ENCODE measurements around the gene MYLK.

DNA sequence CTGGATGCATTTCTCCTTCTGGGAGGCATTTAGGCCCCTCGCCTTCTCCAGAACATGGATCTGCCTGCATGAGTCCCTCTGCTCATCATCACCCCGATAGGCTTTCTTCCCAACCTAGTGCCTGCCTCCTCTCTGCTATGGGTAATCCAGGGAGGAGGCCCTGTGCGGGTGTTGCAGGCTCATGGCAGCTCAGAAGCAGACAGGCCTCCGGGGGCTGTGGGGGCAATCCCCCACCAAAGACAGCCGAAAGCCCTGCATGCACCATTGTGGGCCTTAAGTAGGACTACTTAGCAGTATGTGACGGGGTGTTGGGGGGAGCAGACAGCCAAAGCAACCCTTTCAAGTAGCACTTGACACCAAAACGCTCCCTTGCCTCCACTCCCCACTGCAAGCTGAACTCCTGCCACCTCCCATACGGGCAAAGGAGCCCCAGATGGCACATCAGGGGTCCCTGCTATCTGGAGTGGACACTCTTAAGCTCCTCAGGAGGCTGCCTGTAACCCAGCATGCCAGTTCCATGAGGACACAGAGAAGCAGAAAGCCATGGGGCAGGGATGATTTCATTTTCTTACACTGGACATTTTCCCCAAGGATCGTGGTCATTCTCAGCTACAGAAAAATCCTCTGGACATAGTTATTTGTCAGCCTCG is 200.5 kb downstream of the MYLK start:
- TF ChIP-seq, protein P1, sequence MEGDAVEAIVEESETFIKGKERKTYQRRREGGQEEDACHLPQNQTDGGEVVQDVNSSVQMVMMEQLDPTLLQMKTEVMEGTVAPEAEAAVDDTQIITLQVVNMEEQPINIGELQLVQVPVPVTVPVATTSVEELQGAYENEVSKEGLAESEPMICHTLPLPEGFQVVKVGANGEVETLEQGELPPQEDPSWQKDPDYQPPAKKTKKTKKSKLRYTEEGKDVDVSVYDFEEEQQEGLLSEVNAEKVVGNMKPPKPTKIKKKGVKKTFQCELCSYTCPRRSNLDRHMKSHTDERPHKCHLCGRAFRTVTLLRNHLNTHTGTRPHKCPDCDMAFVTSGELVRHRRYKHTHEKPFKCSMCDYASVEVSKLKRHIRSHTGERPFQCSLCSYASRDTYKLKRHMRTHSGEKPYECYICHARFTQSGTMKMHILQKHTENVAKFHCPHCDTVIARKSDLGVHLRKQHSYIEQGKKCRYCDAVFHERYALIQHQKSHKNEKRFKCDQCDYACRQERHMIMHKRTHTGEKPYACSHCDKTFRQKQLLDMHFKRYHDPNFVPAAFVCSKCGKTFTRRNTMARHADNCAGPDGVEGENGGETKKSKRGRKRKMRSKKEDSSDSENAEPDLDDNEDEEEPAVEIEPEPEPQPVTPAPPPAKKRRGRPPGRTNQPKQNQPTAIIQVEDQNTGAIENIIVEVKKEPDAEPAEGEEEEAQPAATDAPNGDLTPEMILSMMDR (IDR thresholded peaks at IDR 0.05 in 2 of 3, conservative IDR thresholded peaks at IDR 0.05 in 1 of 3; ENCODE audit: insufficient read depth in 2 of 3, low read depth in 1 of 3, low read length in 3 of 3), result no peak
- TF ChIP-seq ZNF124 (CRISPR knock-in tag; IDR thresholded peaks at IDR 0.05) (no peak), MTA3 (IDR thresholded peaks at IDR 0.05; ENCODE audit: borderline replicate concordance) (no peak), ZFP36 (IDR thresholded peaks at IDR 0.05; ENCODE audit: low read depth, low read length, partially characterized antibody) (no peak), ZBTB1 (CRISPR knock-in tag; IDR thresholded peaks at IDR 0.05; ENCODE audit: borderline replicate concordance, low read depth) (no peak)

Data from K562 (cell line).